SK-N-SH (cell line): ENCODE results near the gene AGXT. TPM values are rescaled to one million over a fixed set of nuclear protein-coding genes. Genes with fewer than 3 reads are reported as not detected.

ENCODE experiments used
- CTCF ChIA-PET: fragments of 300-600, 350-600 bp; formaldehyde crosslinking; extraction: SDS; loops from one replicate; lab custom pipeline; 2021; lab: Yijun Ruan, JAX
- POLR2A ChIA-PET: fragments of 350-600 bp; sonication (Branson Sonifier 250); formaldehyde crosslinking; extraction: SDS; loops from one replicate; lab custom pipeline; 2020; ENCODE audit warnings: antibody characterized with exemption, inconsistent platforms; lab: Yijun Ruan, JAX
- DNase-seq: peaks from one replicate; pipeline ENCODE4 v3.0.0; 2012
- H2AFZ ChIP-seq: fragments of 200-600 bp; sonication (generic); 2 replicates; pipeline ENCODE4 v1.8.1; 2016; ENCODE audit warnings: antibody characterized with exemption, mild to moderate bottlenecking, low read depth
- H3F3A ChIP-seq: fragments of 200-600 bp; sonication (generic); replicated peaks from 2 replicates; pipeline ENCODE3; 2016; ENCODE audit warnings: antibody characterized with exemption, mild to moderate bottlenecking; ENCODE audit not compliant: insufficient read depth
- H3K27ac ChIP-seq, 2 experiments: fragments of 200-500 bp in 1 of 2; fragments of 200-600 bp in 1 of 2; sonication (Bioruptor generic) in 1 of 2; sonication (generic), shearing (Covaris generic) in 1 of 2; 2 replicates each; pipeline versions ENCODE4 v1.5.1 to v1.6.1; 2014 to 2016; ENCODE audit warnings: low read depth in 2 of 2, inconsistent platforms in 1 of 2, low read length in 1 of 2, mild to moderate bottlenecking in 1 of 2, mixed read lengths in 1 of 2
- H3K27me3 ChIP-seq: fragments of 200-600 bp; sonication (generic), shearing (Covaris generic); 2 replicates; pipeline ENCODE4 v1.6.1; 2016; ENCODE audit warnings: mixed run types; ENCODE audit not compliant: insufficient read depth
- H3K36me3 ChIP-seq, 2 experiments: fragments of 200-500 bp in 1 of 2; fragments of 200-600 bp in 1 of 2; sonication (Bioruptor generic) in 1 of 2; sonication (generic) in 1 of 2; replicated peaks in 1 of 2; 2 replicates each; pipeline versions ENCODE3 to v1.5.1; 2014 to 2016; ENCODE audit warnings: low read length in 1 of 2, mild to moderate bottlenecking in 1 of 2; ENCODE audit not compliant: insufficient read depth in 2 of 2, control insufficient read depth in 1 of 2
- H3K4me1 ChIP-seq, 2 experiments: fragments of 200-500 bp in 1 of 2; fragments of 200-600 bp in 1 of 2; sonication (Bioruptor generic) in 1 of 2; sonication (generic), shearing (Covaris generic) in 1 of 2; 2 replicates each; pipeline versions ENCODE4 v1.5.1 to v1.6.1; 2014 to 2016; ENCODE audit warnings: low read depth in 1 of 2, low read length in 1 of 2, mixed run types in 1 of 2; ENCODE audit not compliant: insufficient read depth in 2 of 2, control insufficient read depth in 1 of 2
- H3K4me2 ChIP-seq: fragments of 200-600 bp; sonication (generic), shearing (Covaris generic); 2 replicates; pipeline ENCODE4 v1.6.1; 2017; ENCODE audit warnings: mixed run types
- H3K4me3 ChIP-seq, 2 experiments: fragments of 200-500 bp in 1 of 2; fragments of 200-600 bp in 1 of 2; sonication (Bioruptor generic) in 1 of 2; sonication (generic), shearing (Covaris generic) in 1 of 2; 2 replicates each; pipeline versions ENCODE4 v1.5.1 to v1.8.1; 2014 to 2016; ENCODE audit warnings: low read depth in 2 of 2, inconsistent platforms in 1 of 2, low read length in 1 of 2, mild to moderate bottlenecking in 1 of 2, mixed read lengths in 1 of 2, moderate library complexity in 1 of 2
- H3K79me2 ChIP-seq: fragments of 200-600 bp; sonication (generic); 2 replicates; pipeline ENCODE4 v1.8.1; 2017; ENCODE audit warnings: mild to moderate bottlenecking; ENCODE audit not compliant: insufficient read depth
- H3K9ac ChIP-seq: fragments of 200-600 bp; sonication (generic); 2 replicates; pipeline ENCODE4 v1.6.1; 2017; ENCODE audit warnings: mixed run types
- H3K9me2 ChIP-seq: fragments of 200-600 bp; sonication (generic); 2 replicates; pipeline ENCODE4 v1.6.1; 2017; ENCODE audit warnings: mixed run types
- H3K9me3 ChIP-seq: fragments of 200-600 bp; sonication (generic); 2 replicates; pipeline ENCODE4 v1.6.1; 2017; ENCODE audit warnings: mixed run types, mild to moderate bottlenecking, moderate library complexity
- H4K20me1 ChIP-seq: fragments of 200-600 bp; sonication (generic); 2 replicates; pipeline ENCODE4 v1.6.1; 2017; ENCODE audit warnings: mild to moderate bottlenecking, mixed run types; ENCODE audit not compliant: insufficient read depth
- ELF1 ChIP-seq: IDR thresholded peaks from 2 replicates; pipeline ENCODE4 v1.4.0; 2012
- FOSL2 ChIP-seq: IDR thresholded peaks from 2 replicates; pipeline ENCODE4 v1.4.0; 2012; ENCODE audit warnings: low read depth, mild to moderate bottlenecking, moderate library complexity, borderline replicate concordance
- IRF3 ChIP-seq: fragments of 150-350 bp; IDR thresholded peaks from 2 replicates; pipeline ENCODE4 v1.6.1; 2016; ENCODE audit warnings: mild to moderate bottlenecking, low read depth, low read length
- NFIC ChIP-seq: IDR thresholded peaks from 2 replicates; pipeline ENCODE4 v1.4.0; 2012; ENCODE audit warnings: borderline replicate concordance
- PBX3 ChIP-seq: IDR thresholded peaks from 2 replicates; pipeline ENCODE4; 2012
- RFX5 ChIP-seq: IDR thresholded peaks from 2 replicates; pipeline ENCODE4 v1.6.1; 2012; ENCODE audit warnings: mild to moderate bottlenecking, improper control_type of control experiment, low read length
- TEAD4 ChIP-seq: IDR thresholded peaks from 2 replicates; pipeline ENCODE4 v1.4.0; 2012; ENCODE audit warnings: mild to moderate bottlenecking, borderline replicate concordance; ENCODE audit not compliant: insufficient read depth
- USF2 ChIP-seq: fragments of 150-350 bp; IDR thresholded peaks from 2 replicates; pipeline ENCODE4 v1.6.1; 2017; ENCODE audit warnings: antibody characterized with exemption, low read length, low read depth, borderline replicate concordance
- YY1 ChIP-seq: IDR thresholded peaks from 2 replicates; pipeline ENCODE4 v1.4.0; 2012; ENCODE audit warnings: low read depth, mild to moderate bottlenecking
- WGBS: methylation state at CpG from one replicate; pipeline ENCODE4 v1.1.6; 2017; ENCODE audit warnings: low lambda C conversion rate; 5-methylcytosine and 5-hydroxymethylcytosine counted together
- polyA plus RNA-seq, 3 experiments: library from polyadenylated mRNA; depleted of rRNA; stranded (reverse); fragments of >200 nt; gene quantifications; 2 replicates each; pipeline ENCODE4 v1.2.3, GENCODE V29; 2012

Gene AGXT
- polyA plus RNA-seq, 1 of the 3 experiments (the other 2 are of a cell fraction): not detected

- CTCF ChIA-PET: interaction anchor here (0.6 to 5.4 kb wide), 50 partner anchors 10 to 826 kb away, joined by 3 to 71 read pairs (median 5); partner anchors contain the start of genes AGXT, KIF1A and RNPEPL1
These were observed 29.2 kb upstream of the AGXT start for GRCh38 chr2:240839152-240840143.

More at GRCh38 chr2:240839152-240840143, 29.2 kb upstream of the AGXT start:
- no peak overlapping the region for H3K27ac ChIP-seq
- H4K20me1 ChIP-seq: no peaks in the 10 kb centered on the region
- no peak for TF ChIP-seq IRF3
- TF ChIP-seq YY1: no peak
- TF ChIP-seq TEAD4: no peak
- no peak for TF ChIP-seq PBX3
- TF ChIP-seq NFIC: no peak
- no peak for TF ChIP-seq ELF1
- no peak for TF ChIP-seq FOSL2
- TF ChIP-seq USF2: no peak
- no peak for TF ChIP-seq RFX5
- TF ChIP-seq, all 33 proteins: peak for 0
- Histone ChIP-seq H3K4me2 (no peak overlapping the region), H3K4me1 (peaks cover 0 to 19% of the 10 kb centered on the region in 2 experiments; a peak in 1 of 4 replicates), H3K36me3 (no peaks in the 10 kb centered on the region), H3K9me2 (no peaks in the 10 kb centered on the region), H3K9me3 (no peaks in the 10 kb centered on the region), H3F3A (no peaks in the 10 kb centered on the region), H2AFZ (no peak overlapping the region), H3K27me3 (no peaks in the 10 kb centered on the region; the same call in 1 of the 2 replicates), H3K79me2 (no peaks in the 10 kb centered on the region), H3K4me3 (no peak overlapping the region), H3K9ac (no peak overlapping the region)
- POLR2A ChIA-PET: interaction anchor here (0.9 kb wide), 1 partner anchor 236 kb away, joined by 4 read pairs; no protein-coding TSS in a partner anchor
- 79% methylated on average over 10 of the region's 28 CpGs for WGBS
- no peak for DNase-seq
